ENCODE measurements around the gene MIA.
A peak's percentile ranks its signal among the peaks of the same experiment; 100 is the strongest.
"Not testable (repeated sequence)": the region's sequence is repeated elsewhere in the genome, so short reads cannot be mapped to it uniquely, and the experiment has no call there.

Gene MIA

DNA sequence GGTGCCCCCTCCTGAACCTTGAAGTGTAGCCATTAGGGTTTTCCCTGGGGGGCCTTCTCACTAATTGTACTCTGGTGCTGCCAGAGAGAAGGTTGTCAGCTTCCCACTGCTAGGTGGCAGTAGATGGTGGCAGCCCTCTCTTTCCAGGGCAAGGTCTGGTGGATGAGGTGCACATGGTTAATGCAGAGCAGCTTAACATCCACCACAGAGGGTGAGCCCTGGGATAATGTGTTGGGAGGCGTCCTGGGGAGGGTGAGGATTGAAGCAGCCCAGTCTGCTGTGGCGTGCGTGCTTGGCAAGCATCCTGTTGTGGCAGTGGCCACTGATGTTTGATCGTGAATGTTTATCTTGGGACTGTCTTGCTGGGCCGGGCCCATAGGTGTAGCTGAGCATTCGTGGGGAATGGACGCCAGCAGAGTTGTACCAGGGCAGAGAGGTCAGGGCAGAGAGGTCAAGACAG, 29.5 kb downstream of the MIA start:
- DNase-seq, result no peak

DNA sequence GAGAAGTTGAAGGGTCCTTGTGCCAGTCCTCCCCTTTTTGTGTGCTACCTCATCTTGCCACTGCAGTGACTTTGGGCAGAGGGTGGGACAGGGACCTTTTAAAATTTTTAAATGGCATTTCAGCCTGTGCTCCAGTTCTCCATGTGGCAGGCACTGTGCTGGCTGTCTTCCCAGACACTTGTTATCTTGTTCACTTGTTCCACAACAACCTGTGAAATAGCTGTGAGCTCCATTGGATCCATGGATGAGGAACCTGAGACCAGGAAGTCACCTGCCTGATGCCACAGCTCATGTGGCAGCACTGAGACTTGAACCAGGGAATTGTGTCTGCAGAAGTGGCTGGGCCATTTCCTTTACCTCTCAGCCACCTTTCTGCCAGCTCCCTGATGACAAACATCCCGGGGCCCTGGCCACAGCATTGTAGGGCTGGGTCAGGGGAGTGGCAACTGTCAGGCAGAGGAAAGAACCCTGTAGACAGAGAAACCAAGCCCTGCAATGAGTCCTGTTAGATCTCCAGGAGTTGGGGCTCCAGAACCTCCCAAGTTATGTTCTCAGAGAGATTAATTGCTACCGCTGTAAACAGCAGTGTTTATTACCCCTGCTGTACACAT, 30.0 kb downstream of the MIA start:
- DNase-seq, result no peak

DNA sequence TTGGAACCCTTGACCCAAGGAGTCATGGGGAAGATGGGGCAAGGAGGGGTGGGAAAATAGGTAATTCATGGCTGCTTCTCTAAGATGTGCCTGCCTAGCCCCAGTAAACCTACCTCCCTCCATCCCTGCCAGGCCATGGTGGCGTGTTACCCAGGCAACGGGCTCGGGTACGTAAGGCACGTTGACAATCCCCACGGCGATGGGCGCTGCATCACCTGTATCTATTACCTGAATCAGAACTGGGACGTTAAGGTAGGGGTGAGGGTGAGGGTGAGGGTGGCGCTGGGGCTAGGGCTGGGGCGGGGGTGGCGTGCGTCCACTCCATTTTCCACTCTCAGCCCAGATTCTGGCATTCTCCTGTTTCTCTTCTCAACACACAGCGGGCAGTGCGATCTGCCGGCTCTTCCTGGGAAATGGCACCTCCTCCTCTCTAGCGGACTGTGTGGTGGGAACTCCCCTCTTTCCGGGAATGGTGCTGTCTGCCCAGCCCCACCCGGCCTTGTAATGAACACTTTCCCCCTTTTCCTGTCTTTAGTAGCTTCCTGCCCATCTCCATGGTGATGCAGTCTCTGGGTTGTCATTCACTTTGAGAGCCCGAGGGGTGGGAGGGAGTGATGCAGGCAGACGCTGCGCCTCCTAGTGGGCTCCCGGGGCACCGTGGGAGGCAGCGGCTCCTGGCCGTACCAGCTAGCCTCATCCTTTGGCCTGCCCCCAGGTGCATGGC, 31.3 kb downstream of the MIA start:
- peak; percentile 4 for DNase-seq

DNA sequence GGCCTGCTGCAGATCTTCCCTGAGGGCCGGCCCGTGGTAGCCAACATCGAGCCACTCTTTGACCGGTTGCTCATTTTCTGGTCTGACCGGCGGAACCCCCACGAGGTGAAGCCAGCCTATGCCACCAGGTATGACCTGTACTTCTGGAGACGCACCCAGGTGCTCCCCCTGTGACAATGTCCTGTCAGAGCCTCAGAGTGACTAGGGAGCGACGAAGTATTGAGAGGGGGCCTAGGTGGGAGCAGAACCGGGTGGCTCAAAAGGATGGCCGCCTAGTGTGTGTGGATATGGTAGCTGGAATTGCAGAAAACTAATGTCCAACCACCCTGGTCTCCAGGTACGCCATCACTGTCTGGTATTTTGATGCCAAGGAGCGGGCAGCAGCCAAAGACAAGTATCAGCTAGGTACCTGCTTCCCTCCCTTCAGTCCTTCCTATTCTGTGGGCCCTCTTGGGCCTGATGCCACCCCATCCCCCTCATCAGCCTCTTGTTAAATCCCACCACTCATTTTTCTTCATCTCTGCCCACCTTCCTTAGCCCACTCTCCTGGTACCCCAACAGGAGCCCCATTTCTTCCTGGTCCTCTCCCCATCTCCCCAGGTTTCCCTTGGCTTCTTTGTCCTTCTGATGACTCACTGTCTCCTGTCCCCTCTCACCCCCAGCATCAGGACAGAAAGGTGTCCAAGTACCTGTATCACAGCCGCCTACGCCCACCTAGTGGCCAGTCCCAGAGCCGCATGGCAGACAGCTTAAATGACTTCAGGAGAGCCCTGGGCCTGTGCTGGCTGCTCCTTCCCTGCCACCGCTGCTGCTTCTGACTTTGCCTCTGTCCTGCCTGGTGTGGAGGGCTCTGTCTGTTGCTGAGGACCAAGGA, 32.1 kb downstream of the MIA start:
- DNase-seq, result no peak

DNA sequence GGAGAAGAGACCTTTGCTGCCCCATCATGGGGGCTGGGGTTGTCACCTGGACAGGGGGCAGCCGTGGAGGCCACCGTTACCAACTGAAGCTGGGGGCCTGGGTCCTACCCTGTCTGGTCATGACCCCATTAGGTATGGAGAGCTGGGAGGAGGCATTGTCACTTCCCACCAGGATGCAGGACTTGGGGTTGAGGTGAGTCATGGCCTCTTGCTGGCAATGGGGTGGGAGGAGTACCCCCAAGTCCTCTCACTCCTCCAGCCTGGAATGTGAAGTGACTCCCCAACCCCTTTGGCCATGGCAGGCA, 32.7 kb downstream of the MIA start:
- DNase-seq, result no peak

DNA sequence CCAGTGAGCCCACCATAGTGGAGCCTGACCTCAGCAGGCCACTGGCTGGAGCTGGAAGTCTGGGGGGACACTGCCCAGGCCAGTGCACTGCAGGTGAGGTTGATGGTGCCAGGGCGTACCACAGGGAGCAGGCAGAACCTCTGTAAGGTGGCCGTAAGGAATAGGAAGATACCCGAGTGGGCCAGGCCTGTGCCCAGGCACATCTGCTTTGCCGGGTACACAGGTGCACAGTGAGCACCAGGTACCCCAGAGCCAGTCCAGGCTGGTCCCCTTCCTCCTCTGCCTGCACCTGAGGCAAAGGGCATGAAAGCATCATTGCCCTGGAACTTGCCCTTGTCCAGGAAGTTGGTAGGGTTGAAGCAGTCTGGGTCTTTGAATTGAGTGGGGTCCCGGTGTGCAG, 33.2 kb downstream of the MIA start:
- DNase-seq, result no peak

DNA sequence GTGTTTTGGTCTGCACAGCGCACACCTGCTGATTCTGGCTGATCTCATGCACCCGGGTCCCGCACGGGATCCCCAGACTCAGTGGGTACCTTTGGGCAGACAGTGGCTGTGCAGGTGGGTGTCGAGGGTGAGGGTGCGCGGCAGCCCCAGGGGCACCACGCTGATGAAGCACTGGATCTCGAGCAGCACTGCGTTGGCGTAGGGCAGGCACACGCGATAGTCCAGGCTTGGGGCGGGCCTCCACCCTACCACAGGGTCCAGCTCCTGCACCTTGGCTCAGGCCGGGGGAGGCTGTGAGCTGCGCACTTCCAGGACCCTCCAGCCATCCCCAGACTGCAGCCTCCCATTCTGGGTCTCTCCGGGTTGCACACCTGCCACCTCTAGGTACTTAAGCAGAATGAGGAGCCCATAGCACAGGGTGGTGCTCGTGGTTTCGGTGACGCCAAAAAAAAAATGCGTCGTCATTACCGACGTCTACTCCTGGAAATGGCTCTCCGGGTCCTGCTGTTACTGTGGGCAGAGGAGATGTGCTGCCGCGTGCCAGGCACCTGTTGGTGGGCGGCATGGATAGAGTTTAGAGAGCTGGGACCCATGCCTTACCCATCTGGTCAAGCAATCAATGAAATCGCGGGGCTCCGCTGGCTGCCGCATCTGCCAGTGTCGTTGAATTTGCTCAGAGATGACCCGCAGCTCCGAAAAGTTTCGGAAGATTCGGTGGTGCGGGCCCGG, 34.2 kb downstream of the MIA start:
- no peak for DNase-seq

DNA sequence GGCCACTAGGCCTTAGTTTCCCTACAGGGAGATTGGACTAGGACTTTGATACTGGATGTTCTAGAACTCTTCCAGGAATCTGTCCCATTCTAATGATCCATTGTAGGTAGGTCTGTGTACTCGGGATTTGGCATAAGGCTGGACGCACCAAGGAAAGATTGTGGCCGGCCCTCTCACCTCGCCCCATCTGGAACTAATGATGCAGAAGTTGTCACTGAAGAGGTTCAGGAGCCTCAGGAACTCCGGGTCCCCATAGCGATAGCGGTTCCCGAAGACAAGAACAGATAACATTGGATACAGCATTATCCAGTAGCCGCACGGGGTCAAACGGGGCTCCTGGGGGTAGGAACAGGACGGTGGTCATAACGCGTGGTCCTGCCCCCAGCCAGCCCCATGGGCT, 34.8 kb downstream of the MIA start:
- no peak for DNase-seq

DNA sequence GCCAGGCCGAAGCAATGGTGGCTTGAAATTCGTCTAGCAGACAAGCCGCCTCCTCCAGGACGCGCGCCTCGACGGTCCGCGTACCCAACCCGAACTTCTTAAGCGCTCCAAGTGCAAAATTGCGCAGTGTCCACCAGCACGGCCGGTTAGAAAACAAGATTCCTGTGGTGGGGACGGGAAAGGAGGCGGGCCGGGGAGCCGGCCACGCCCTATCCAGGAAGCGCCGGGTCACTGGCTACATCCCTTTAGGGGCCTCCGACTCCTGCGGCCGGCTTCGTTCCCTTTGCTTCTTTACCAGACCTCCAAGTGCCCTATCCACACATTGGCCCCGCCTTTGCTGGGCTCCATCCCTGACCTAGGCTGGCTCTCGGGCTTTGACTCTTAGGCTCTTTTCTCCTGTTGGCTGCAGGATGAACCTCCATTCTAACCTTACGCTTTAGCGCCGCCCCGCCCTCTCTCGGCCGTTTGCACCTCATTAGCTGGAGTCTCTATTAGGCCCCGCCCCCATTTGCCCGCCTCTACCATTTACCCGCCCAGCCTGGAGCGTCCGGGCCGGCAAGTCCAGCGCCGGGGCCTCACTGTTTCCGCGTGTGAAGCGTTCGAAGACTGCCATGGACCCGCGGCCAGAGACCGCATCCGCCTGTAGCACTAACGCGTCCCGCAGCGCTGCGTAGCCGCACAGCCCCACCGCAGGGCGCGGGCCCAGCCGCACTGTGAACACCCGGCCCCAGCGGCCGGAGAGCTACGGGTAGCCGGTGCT, 35.5 kb downstream of the MIA start:
- peak; percentile 47 for DNase-seq

DNA sequence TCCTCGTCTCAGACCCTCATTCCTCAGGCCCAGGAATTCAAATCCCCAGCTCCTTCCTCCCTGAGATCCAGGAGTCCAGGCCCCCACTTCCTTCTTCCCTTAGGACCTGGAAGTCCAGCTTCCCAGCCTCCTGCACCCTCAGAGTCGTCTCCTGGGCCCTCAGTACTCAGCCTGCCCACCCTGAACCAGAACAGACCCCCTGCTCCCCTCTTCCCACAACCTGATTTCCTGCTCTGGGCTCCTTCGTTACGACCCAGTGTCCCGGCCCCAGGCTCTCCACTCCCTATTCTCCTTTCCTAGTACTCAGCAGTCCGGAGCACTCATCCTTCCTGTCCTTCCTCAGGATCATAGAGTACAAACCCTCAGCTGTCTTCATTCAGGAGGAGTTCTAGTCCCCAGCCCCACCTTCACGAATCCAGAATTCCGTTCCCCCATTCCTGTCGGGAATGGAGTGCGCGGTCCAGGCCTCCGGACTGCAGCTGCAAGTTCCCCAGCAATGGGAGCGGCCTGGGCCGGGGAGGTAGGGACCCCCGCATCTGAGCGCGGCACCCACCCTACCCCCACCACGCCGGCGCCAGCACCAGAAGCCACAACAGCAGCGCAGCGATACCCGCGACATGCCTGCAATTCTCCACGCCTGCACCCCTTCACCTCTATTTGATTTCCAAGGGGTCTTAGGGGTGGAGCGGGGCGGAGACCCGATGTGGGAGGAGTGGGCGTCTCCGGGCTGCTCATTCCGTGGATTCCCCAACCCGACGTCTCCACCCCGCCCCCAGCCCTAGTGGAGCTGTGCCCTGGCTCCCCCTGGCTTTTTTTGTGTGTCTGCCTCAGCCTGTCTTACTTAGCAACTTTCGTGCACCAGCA, 36.4 kb downstream of the MIA start:
- no peak for DNase-seq

DNA sequence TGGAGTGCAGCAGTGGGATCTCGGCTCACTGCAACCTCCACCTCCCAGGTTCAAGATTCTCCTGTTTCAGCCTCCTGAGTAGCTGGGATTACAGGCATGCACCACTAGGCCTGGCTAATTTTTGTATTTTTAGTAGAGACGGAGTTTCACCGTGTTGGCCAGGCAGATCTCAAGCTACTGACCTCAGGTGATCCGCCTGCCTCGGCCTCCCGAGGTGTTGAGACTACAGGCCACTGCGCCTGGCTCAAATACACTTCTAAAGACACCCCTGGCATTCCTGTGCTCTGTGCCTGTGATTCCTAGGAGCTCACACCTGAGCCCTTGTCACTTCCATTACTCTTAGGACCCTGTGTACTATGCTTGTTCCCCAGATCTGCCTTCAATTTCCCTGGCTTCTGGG, 37.2 kb downstream of the MIA start:
- DNase-seq, result not testable (repeated sequence)

DNA sequence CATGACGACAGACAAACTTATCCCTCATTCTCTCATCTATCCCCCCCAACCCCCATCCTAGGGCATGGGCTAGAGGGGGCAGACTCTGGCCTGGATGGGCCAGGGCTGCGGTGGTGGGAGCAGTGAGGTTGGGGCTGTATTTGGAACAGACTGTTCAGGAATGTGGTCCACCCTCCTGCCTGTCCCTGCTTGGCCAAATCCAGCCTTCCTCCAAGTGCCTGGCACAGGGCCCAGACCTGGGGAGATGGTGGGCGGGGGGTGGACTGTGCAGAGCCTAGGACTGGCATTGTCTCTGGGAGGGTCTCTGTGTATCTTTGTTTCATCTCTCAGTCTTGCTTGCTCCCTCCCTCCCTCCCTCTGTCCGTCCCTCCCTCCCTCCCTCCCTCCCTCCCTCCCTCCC, 37.9 kb downstream of the MIA start:
- no peak for DNase-seq

DNA sequence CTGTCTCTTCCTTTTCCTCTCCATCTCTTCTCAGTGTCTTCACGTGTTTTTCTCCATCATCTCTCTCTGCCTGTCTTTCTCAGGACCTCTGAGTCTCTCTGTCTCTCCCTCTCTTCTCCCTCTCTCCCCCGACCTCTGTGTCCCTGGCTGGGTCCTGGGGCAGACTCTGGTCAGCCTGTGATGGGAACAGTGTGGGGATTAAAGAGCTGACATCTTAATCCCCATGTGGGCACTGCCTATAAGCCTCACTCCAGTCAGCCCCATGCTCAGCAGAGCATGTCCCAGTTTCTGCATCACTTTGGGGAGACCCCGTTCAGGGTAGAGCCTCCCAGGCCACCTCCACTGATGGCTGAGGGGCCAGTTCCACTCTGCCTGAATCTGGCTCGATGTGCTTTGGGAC, 39.9 kb downstream of the MIA start:
- DNase-seq, result no peak

DNA sequence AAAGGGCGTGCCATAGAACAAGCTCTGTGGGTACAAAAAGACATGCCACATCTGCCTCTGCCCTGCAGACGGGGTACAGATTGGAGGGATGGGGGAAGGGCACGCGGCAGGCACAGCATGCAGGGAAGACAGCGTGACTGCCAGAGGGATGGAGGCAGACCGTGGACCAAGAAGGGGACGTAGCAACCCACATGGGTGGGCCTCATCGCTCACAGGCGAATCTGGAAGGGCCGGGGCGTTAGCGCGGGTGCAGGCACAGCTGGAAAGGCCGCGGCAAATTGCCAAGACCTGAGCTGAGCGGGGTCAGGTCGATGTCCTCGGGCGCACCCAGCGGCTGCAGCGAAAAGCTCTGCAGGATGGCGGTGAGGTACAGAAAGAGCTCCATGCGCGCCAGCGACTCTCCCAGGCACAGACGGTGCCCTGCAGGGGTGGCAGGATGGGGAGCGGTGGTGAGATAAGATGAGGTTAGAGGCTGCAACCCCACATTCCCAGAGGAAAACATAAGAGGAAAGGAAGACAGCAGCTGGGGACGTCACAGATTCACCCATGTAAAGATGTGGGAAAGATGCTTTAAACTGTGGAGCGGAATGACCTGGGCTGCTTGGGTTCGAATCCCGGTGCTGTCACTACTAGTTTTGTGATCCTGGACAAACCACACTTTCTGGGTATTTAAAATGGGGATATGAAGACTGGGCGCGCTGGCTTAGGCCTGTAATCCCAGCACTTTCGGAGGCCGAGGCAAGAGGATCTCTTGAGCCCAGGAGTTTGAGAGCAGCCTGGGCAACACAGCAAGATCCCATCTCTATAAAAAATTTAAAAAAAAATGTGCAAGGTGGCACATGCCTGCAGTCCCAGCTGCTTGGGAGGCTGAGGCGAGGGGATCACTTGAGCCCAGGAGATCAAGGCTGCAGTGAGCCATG, 43.4 kb downstream of the MIA start:
- DNase-seq, result peak; percentile 44

DNA sequence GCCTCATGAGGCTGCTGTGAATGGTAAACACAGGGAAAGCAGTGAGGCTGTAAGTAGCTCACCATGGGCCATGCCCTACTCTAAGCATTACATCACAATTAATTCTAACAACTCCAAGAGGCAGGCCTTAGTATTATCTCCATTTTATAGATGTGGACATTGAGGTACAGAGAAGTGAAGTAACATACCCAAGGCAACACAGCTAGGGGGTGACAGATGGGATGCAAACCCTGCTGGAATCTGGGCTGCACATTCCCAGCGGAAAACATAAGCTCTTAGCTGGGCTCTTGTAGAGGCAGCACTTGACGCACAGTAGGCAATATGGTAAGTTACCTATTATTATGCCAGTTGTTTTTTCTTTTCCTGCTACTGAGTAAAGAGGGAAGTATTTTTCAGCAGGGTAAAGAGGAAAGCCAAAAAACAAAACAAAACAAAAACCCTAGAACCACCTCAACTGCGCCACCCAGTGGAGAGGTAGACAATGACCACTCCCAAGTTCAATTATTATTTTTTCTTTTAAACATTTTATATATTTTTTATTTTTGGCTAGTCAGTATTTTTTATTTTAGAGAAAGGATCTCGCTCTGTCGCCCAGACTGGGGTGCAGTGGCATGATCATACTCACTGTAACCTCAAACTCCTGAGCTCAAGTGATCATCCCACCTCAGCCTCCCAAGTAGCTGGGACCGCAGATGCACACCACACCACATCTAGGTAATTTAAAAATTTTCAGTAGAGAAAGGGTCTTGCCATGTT, 44.3 kb downstream of the MIA start:
- DNase-seq, result peak; percentile 30

DNA sequence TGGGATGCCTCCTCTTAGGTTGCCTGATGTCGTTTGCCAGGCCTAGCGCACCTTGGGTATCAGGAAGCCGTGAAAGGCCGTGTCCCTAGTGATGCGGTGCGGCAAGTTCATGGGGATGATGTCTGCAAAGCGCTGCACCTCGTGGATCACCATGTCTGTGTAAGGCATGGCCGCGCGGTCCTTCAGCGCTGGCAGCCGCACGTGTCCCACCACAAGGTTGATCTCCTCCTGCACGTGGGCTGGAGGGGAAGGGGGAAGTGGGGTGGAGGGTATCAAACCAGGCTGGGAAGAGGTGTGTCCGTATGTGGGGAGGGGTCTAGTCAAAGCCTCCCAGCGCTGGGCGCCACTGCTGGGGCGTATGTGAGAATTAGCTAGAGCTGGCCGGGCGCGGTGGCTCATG, 46.8 kb downstream of the MIA start:
- no peak for DNase-seq

DNA sequence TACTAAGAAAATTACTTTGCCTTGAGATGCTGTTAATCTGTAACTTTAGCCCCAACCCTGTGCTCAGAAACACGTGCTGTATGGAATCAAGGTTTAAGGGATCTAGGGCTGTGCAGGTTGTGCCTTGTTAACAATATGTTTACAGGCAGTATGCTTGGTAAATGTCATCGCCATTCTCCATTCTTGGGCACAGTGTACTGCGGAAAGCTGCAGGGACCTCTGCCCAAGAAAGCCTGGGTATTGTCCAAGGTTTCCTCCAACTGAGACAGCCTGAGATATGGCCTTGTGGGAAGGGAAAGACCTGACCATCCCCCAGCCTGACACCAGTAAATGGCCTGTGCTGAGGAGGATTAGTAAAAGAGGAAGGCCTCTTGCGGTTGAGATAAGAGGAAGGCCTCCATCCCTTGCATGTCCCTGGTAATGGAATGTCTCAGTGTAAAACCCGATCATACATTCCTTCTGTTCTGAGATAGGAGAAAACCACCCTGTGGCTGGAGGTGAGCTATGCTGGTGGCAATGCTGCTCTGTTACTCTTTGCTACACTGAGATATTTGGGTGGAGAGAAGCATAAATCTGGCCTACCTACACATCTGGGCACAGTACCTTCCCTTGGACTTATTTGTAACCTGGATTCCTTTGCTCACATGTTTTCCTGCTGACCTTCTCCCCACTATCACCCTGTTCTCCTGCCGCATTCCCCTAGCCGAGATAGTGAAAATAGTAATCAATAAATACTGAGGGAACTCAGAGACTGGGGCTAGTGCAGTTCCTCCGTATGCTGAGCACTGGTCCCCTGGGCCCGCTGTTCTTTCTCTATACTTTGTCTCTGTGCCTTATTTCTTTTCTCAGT, 47.6 kb downstream of the MIA start:
- DNase-seq, result not testable (repeated sequence)

DNA sequence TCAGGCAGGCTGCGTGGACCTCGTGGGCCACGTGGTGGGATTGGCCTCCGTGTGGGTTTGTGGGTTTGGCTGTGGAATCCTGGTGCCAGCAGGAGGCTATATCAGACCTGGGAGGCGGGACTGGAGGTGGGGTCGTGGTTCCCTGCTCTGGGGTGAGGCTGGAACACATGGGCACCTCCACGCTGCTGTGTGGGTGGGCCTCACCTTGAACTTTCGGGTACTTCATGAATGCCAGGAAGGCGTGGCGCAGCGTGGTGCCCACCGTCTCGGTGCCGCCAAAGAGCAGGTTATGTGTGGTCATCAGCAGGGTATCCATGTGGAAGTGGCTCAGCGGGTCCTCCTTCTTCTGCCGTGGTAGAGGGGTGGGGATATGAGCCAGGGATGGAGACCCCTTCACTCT, 49.6 kb downstream of the MIA start:
- DNase-seq, result not testable (repeated sequence)
